22Rv1 (cell line): ENCODE data around the gene ABL1.

Experiments
- ZFX ChIP-seq: fragments of 450-650 bp; IDR thresholded peaks from 2 replicates; pipeline ENCODE4 v1.6.1; 2017; ENCODE audit warnings: antibody characterized with exemption, borderline replicate concordance
- TF ChIP-seq, protein P1 (sequence below): fragments of 450-650 bp; IDR thresholded peaks from 2 replicates; pipeline ENCODE4 v1.5.1; 2017; ENCODE audit warnings: mild to moderate bottlenecking

DNA sequence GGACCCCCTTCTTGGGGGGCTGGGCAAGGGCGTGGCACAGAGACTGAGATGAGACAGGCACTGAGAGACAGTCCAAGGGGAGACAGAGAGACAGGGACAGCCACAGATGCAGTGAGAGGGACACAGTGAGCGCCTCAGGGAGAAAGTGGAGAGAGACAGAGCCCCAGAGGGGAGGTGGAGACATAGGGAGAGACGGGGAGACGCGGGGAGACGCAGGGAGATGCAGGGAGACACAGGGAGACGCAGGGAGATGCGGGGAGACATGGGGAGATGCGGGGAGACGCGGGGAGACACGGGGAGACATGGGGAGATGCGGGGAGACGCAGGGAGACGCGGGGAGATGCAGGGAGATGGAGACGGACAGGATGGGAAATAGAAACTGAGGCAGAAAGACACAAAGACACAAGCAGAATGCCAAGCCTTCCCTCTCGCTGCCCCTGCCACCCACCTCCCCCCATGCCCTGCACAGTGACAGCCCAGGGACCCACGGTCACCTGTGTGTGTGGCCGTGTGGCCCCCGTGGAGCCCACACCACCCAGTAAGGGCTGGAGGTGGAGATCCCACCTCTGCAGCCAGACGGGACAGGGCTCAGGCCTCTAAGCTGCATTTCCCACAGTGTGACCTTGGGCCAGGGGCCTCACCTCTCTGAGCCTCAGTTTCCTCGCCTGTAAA is 95.2 kb downstream of the ABL1 start:
- TF ChIP-seq, protein P1, sequence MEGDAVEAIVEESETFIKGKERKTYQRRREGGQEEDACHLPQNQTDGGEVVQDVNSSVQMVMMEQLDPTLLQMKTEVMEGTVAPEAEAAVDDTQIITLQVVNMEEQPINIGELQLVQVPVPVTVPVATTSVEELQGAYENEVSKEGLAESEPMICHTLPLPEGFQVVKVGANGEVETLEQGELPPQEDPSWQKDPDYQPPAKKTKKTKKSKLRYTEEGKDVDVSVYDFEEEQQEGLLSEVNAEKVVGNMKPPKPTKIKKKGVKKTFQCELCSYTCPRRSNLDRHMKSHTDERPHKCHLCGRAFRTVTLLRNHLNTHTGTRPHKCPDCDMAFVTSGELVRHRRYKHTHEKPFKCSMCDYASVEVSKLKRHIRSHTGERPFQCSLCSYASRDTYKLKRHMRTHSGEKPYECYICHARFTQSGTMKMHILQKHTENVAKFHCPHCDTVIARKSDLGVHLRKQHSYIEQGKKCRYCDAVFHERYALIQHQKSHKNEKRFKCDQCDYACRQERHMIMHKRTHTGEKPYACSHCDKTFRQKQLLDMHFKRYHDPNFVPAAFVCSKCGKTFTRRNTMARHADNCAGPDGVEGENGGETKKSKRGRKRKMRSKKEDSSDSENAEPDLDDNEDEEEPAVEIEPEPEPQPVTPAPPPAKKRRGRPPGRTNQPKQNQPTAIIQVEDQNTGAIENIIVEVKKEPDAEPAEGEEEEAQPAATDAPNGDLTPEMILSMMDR, result no peak
- TF ChIP-seq ZFX, result no peak
